ENCODE results near the gene BRCA1.

The BRCA1 gene

DNA sequence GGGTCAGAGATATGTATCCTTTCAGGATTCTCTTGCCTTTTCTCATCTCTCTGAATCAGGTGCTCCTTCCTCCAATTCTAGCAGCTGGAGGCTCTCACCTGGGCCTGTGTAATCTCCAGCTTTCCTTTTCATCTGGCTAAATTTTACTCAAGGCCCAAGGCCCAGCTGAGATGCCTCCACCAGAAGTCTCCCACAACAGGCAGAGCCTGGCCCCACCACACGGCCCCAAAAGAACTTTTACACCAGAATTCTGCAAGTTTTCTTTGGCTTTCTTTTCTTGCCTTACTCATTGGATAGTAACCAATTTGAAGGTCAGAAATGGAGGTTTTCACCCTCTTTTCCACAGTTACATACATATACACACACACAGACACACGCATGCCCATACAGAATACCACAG lies 85.5 kb downstream of the BRCA1 start:
- no peaks in the 10 kb centered on the region for H3K27me3 ChIP-seq (ENCODE audit: insufficient read depth, low read length)
- H3K36me3 ChIP-seq (ENCODE audit: insufficient read depth, low read length), result peaks cover 11% of the 10 kb centered on the region
- H3K4me3 ChIP-seq (ENCODE audit: low read length), result no peak overlapping the region
- peaks cover 62% of the 10 kb centered on the region for H3K4me1 ChIP-seq (ENCODE audit: insufficient read depth, low read length)
- H3K9me3 ChIP-seq (ENCODE audit: low read length), result no peaks in the 10 kb centered on the region
- no peak overlapping the region for H2AFZ ChIP-seq (ENCODE audit: low read depth, low read length)

DNA sequence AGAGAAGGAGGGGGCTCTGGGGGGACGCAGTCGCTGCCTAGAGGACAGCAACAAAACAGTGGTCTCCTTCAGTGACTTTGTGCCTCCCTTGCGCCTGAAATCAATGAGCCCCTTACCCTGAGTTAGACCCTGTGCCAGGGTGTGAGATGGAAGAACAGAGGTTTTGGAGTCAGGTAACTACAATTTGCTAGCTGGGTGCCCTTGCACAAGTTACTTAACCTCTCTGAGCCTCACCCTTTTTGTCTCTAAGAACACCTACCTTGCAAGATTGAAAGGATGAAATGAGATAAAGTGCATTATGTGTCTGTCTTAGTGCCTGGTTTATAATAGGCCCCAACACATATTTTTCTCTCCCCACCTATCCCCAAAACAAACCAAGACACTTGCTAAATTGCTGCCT lies 90.3 kb downstream of the BRCA1 start:
- Histone ChIP-seq H3K4me3 (ENCODE audit: low read length) (no peak overlapping the region), H3K4me1 (ENCODE audit: insufficient read depth, low read length) (peaks cover 52% of the 10 kb centered on the region), H3K36me3 (ENCODE audit: insufficient read depth, low read length) (no peaks in the 10 kb centered on the region), H3K27me3 (ENCODE audit: insufficient read depth, low read length) (no peaks in the 10 kb centered on the region), H2AFZ (ENCODE audit: low read depth, low read length) (no peak overlapping the region), H3K9me3 (ENCODE audit: low read length) (no peaks in the 10 kb centered on the region)

DNA sequence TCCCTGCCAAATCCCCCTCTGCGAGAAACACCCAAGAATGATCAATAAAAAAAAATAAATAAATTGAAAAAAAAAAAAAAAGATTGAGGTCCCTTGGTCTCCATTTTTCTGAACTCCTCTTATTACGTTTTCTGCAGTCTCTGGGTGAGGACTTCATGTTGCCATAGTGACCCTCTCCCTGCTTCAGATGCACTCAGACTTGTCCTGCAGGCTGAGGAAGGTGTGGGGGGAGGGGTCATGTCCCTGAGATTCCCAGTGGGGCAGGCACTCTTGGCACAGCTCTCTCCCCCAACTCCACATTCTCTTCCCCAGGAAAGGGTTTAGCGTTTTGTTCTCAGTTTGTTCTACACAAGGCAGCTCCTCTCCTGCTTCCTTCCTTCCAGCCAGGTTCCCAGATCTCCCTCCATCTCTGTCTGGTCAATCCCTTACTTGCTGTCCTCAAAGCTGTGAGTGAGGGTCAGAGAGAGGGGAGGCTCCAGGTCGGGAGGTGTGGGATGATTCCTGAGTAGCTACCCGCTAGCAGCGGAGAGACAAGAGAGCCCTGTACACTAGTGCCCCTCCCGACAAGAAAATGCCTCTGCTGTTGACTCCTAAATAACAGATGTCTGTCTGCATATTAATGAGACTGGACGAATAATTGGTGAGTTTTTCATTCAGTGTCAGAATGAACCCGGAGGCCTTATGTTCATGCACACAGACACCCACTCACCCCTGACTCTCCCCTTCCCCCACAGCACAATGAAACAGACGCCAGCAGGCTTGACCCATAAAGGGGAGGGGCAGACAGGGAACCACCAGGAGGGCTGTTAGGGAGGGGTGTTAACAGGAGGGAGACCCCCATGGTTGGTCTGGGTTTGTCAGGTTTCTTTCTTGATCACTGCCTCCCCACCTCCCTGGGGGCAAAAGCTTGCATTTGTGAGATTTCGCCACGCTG lies 90.9 kb downstream of the BRCA1 start:
- Histone ChIP-seq H3K4me3 (ENCODE audit: low read length) (peak overlapping the region; percentile 18), H3K9me3 (ENCODE audit: low read length) (no peaks in the 10 kb centered on the region), H3K4me1 (ENCODE audit: insufficient read depth, low read length) (peaks cover 46% of the 10 kb centered on the region), H3K27me3 (ENCODE audit: insufficient read depth, low read length) (no peaks in the 10 kb centered on the region), H3K36me3 (ENCODE audit: insufficient read depth, low read length) (no peaks in the 10 kb centered on the region), H2AFZ (ENCODE audit: low read depth, low read length) (no peak overlapping the region)

DNA sequence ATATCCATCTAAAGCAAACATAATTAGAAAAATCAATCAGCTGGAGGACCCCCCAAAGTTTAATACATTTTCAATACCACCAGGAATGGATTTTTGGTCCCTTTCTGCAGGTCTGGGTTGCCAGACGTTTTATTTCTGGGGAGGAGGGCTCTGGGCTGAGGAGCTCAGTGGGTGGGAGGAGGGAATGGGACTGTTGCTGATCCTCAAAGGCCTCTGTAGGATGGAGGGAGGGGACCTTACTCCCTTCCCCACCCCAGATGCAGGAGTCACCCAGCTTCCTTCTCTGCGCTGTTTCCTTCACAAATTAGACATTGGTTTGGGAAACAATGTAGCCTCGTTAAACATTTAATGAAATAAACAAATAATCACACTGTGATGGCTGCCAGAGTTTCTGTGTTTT lies 93.5 kb downstream of the BRCA1 start:
- H3K36me3 ChIP-seq (ENCODE audit: insufficient read depth, low read length), result no peaks in the 10 kb centered on the region
- H3K4me1 ChIP-seq (ENCODE audit: insufficient read depth, low read length), result peaks cover 39% of the 10 kb centered on the region
- H2AFZ ChIP-seq (ENCODE audit: low read depth, low read length), result no peak overlapping the region
- H3K4me3 ChIP-seq (ENCODE audit: low read length), result no peak overlapping the region
- H3K27me3 ChIP-seq (ENCODE audit: insufficient read depth, low read length), result no peaks in the 10 kb centered on the region
- no peaks in the 10 kb centered on the region for H3K9me3 ChIP-seq (ENCODE audit: low read length)

DNA sequence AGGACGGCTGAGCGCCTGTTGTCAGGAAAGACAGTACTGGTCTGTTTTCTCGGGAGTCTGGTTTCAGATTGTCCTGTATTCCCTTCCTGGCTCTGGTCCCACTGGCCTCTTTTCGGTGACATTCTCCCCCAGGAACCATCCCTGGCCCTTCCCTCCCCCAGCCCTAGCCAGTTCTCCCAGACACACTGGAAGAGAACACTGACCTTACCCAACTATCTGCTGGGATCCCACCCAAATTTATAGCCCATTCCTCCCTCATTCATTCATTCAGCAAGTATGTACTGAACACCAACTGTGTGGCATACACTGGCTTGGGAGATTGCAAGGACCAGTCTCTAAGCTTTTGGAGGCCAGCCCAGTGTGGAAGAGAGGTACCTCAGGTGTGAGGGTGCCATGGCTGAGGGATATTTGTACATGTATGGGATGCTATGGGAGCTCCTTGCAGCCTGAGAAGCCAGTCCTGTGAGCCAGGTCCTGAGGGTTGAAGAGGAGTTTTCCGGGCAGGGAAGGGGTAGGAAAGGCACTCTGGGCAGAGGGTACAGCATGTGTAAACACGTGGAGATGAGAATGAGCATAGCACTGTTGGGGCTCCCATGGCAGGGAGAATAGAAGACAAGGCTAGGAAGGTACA lies 94.9 kb downstream of the BRCA1 start:
- Histone ChIP-seq H3K4me1 (ENCODE audit: insufficient read depth, low read length) (peaks cover 35% of the 10 kb centered on the region), H3K9me3 (ENCODE audit: low read length) (no peaks in the 10 kb centered on the region), H3K27me3 (ENCODE audit: insufficient read depth, low read length) (no peaks in the 10 kb centered on the region), H3K4me3 (ENCODE audit: low read length) (no peak overlapping the region), H2AFZ (ENCODE audit: low read depth, low read length) (no peak overlapping the region), H3K36me3 (ENCODE audit: insufficient read depth, low read length) (no peaks in the 10 kb centered on the region)

DNA sequence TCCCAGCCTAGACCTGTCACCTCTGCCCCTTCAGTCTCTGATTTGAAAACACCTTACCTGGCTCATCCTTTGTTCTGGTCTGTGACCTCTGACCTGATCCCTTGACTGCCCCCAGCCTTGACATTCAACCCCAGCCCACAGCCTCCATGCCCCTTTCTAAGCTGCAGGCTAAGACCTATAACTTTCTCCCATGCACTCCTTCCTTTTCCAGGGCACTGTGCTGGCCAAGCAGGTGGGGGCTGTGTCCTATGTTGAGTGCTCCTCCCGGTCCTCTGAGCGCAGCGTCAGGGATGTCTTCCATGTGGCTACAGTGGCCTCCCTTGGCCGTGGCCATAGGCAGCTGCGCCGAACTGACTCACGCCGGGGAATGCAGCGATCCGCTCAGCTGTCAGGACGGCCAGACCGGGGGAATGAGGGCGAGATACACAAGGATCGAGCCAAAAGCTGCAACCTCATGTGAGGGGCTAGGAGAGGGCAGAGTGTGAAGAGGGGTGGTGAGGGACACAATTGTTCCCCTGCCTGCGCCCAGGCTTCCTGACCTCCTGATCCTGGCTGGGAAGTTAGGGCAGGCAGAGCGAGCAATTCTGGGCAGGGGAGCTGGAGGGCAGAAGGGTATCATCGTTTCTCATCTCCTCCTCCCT lies 96.8 kb downstream of the BRCA1 start:
- H3K4me3 ChIP-seq (ENCODE audit: low read length), result no peak overlapping the region
- peaks cover 21% of the 10 kb centered on the region for H3K4me1 ChIP-seq (ENCODE audit: insufficient read depth, low read length)
- no peaks in the 10 kb centered on the region for H3K9me3 ChIP-seq (ENCODE audit: low read length)
- no peaks in the 10 kb centered on the region for H3K36me3 ChIP-seq (ENCODE audit: insufficient read depth, low read length)
- H3K27me3 ChIP-seq (ENCODE audit: insufficient read depth, low read length), result no peaks in the 10 kb centered on the region
- no peak overlapping the region for H2AFZ ChIP-seq (ENCODE audit: low read depth, low read length)

DNA sequence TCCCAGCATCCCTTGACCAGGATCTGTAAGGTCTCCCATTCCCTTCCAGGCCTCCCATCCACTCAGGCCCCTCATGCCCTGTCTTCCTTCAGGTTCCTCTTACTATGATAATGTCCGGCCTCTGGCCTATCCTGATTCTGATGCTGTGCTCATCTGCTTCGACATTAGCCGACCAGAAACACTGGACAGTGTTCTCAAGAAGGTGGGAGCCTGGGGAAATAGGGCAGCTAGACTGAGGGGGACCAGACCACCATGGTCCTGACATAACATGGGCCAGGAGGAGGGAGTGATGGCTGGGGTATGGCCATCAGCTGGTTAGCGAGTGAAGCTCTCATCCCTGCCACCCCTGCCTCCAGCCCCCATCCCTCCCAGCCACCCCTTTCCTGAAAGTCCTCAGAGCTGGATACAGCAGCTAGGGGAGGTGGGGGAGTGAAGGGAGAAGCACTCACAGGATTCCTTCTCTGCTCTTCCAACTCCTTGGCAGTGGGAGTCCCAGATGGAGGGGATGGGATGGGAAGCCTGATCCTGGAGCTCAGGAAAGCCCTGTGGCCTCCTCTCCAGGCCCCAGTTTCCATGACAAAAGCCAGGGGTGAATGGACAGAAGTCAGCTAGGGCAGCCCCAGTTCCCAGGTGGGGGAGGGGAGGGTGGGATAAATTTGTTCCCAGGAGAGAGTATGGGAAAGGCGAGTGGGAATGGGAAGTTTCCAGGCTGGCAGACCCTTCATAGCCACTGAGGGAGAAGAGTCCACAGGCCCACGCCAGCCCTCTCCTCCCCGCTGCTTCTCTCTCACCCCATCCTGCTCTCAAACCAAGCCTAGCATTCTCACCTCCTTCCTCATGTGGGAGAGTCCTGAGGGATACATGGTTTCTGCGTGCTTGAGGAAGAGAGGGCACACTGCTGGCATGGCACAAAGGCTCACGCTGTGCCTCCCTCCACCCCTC lies 97.8 kb downstream of the BRCA1 start:
- peaks cover 19% of the 10 kb centered on the region for H3K4me1 ChIP-seq (ENCODE audit: insufficient read depth, low read length)
- no peaks in the 10 kb centered on the region for H3K27me3 ChIP-seq (ENCODE audit: insufficient read depth, low read length)
- H3K36me3 ChIP-seq (ENCODE audit: insufficient read depth, low read length), result no peaks in the 10 kb centered on the region
- no peaks in the 10 kb centered on the region for H3K9me3 ChIP-seq (ENCODE audit: low read length)
- H3K4me3 ChIP-seq (ENCODE audit: low read length), result no peak overlapping the region
- no peak overlapping the region for H2AFZ ChIP-seq (ENCODE audit: low read depth, low read length)

DNA sequence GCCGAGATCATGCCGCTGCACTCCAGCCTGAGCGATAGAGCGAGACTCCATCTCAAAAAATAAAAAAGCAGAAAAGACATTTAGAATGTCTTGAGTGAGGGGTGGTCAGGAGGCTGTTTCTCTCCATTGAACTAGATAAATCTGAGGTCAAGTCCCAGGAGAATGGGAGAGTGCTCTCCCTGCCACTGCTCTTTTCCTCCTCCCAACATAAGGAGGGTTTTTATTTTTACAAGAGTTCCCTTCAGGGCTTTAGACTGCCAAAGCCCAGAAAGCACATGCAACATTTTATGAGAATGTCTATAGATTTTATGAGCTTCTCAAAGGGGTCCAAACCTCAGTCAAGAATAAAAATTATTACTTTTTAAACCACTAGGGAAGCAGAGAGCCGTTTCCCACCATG lies 98.6 kb downstream of the BRCA1 start:
- no peak overlapping the region for H3K4me3 ChIP-seq (ENCODE audit: low read length)
- no peaks in the 10 kb centered on the region for H3K36me3 ChIP-seq (ENCODE audit: insufficient read depth, low read length)
- H2AFZ ChIP-seq (ENCODE audit: low read depth, low read length), result no peak overlapping the region
- peaks cover 22% of the 10 kb centered on the region for H3K4me1 ChIP-seq (ENCODE audit: insufficient read depth, low read length)
- no peaks in the 10 kb centered on the region for H3K27me3 ChIP-seq (ENCODE audit: insufficient read depth, low read length)
- H3K9me3 ChIP-seq (ENCODE audit: low read length), result no peaks in the 10 kb centered on the region

DNA sequence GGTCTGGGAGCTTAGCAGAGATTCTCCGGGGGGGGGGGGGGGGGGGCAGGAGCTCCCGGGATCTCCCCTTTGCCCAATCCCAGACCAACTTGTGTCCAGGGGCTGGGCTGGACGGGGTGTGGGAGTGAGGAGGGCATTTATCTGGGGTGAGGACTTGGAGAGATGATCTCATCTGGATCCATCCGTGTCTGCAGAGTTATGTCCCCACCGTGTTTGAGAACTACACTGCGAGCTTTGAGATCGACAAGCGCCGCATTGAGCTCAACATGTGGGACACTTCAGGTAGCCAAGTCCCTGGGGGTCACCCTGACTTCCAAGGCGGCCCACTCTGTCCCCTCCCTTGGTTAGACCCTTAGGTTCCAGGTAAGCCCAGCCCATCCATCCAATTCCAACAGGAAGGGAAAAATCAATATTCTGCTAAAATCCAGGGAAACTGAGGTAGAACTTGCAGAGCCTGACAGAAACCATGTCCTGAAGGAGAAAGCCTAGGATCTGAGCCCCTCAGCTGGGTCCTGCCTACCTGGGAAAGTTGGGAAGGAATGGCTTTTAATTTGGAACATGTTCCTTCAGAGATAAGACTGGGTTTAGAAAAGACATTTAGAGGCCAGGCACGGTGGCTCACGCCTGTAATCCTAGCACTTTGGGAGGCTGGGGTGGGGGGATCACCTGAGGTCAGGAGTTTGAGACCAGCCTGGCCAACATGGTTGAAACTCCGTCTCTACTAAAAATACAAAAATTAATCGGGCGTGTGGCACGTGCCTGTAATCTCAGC lies 99.2 kb downstream of the BRCA1 start:
- Histone ChIP-seq H3K4me3 (ENCODE audit: low read length) (peak overlapping the region; percentile 56), H3K4me1 (ENCODE audit: insufficient read depth, low read length) (peaks cover 28% of the 10 kb centered on the region), H3K36me3 (ENCODE audit: insufficient read depth, low read length) (no peaks in the 10 kb centered on the region)

DNA sequence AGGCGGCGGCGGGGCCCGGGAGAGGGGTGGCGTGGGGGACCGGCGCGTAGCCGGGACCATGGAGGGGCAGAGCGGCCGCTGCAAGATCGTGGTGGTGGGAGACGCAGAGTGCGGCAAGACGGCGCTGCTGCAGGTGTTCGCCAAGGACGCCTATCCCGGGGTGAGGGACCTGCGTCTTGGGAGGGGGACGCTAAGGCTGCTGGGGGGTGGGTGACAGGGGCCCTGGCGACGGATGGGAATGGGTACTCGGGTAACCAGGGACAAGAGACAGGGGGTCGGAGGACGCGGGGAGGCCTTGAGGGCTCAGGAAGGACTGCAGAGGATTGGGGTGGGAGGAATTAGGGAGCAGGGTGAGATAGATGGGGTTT lies 99.9 kb downstream of the BRCA1 start:
- Histone ChIP-seq H2AFZ (ENCODE audit: low read depth, low read length) (peak overlapping the region; percentile 57), H3K4me3 (ENCODE audit: low read length) (peak overlapping the region; percentile 56), H3K4me1 (ENCODE audit: insufficient read depth, low read length) (peaks cover 32% of the 10 kb centered on the region), H3K36me3 (ENCODE audit: insufficient read depth, low read length) (no peaks in the 10 kb centered on the region), H3K27me3 (ENCODE audit: insufficient read depth, low read length) (no peaks in the 10 kb centered on the region), H3K9me3 (ENCODE audit: low read length) (no peaks in the 10 kb centered on the region)

More for the DNA sequence above, 99.2 kb downstream of the BRCA1 start:
- Histone ChIP-seq H3K9me3 (ENCODE audit: low read length) (no peaks in the 10 kb centered on the region), H2AFZ (ENCODE audit: low read depth, low read length) (peak overlapping the region; percentile 57), H3K27me3 (ENCODE audit: insufficient read depth, low read length) (no peaks in the 10 kb centered on the region)

DNA sequence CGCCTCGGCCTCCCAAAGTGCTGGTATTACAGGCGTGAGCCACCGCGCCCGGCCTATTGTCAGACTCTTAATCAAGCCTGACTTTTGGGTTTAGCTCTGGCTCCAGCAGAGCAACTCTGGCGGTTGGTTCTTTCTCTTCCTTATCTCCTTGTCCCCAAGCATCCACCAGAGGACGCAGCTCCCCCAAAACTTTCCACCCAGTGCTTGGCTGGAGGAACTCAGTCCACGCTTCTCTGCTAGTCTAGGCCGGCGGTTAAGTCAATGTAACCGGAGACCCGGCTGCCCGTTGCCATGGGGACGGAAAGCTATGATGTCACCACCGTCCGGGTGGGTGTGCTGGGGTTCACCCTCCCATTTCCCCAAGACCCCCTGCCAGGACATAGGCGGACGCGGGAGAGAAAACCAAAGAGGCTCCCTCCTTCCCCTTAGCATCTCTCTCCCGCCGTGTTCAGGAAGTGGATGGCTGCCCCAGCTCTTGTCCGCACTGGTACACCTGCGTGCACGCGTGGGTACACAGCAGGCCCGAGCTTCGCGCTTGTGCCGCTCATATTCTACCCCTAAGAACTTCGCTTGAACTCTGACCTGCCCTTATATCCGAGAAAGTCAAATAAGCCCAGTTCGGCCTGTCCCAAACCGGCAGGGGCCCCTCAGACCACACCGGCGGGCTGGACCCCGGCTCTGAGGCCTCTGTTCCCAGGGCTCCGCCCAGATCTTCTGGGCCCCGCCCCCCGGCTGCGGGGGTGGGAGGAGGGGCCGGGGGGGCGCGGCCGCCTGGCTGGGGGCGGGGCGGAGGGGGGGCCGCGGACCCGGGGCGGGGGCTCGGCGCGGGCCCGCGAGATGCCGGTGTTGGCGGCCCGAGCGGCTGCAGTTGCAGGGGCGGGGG lies 100.5 kb downstream of the BRCA1 start, which contains the start of gene RND2:
TSS of gene RND2 (plus strand) at position 825 of the 883 bp plus-strand sequence. CDS start 117 bp downstream, outside the sequence.
- peak within 1 kb of the TSS; percentile 57 for H2AFZ ChIP-seq (ENCODE audit: low read depth, low read length)
- H3K4me1 ChIP-seq (ENCODE audit: insufficient read depth, low read length), result peaks cover 37% of the 10 kb centered on the region
- no peaks in the 10 kb centered on the region for H3K36me3 ChIP-seq (ENCODE audit: insufficient read depth, low read length)
- no peaks in the 10 kb centered on the region for H3K9me3 ChIP-seq (ENCODE audit: low read length)
- peak within 1 kb of the TSS; percentile 59 for H3K4me3 ChIP-seq (ENCODE audit: low read length)
- H3K27me3 ChIP-seq (ENCODE audit: insufficient read depth, low read length), result no peaks in the 10 kb centered on the region
